Memory B cell (primary cell): ENCODE measurements around the gene CACNA2D2.

Experiments
- ATAC-seq: fragments of 150-1000 bp; cut with Tn5 transposase; 2 replicates; pipeline ENCODE4 v1.10.0; 2021; ENCODE audit warnings: low read depth, mild to moderate bottlenecking, moderate library complexity
- DNase-seq, 2 donors: peaks; one replicate each; pipeline ENCODE4 v3.0.0; 2022; ENCODE audit warnings: low spot score in 2 of 2
- H3K27ac Mint-ChIP-seq: one replicate; pipeline ENCODE4 v1.8.0; 2022; ENCODE audit warnings: mild to moderate bottlenecking, moderate library complexity, mixed read lengths
- H3K27me3 Mint-ChIP-seq: one replicate; pipeline ENCODE4 v1.8.0; 2022; ENCODE audit warnings: mixed read lengths
- H3K36me3 Mint-ChIP-seq: one replicate; pipeline ENCODE4 v1.8.0; 2022; ENCODE audit warnings: mild to moderate bottlenecking, mixed read lengths
- H3K4me1 Mint-ChIP-seq: one replicate; pipeline ENCODE4 v1.8.0; 2022; ENCODE audit warnings: mixed read lengths
- H3K4me3 Mint-ChIP-seq: one replicate; pipeline ENCODE4 v1.8.0; 2022; ENCODE audit warnings: mild to moderate bottlenecking, moderate library complexity, mixed read lengths
- H3K9me3 Mint-ChIP-seq: one replicate; pipeline ENCODE4 v1.8.0; 2022; ENCODE audit warnings: mixed read lengths

Gene CACNA2D2

GRCh38 chr3:50370594-50370993, 132.8 kb downstream of the CACNA2D2 start:
- no peaks in the 10 kb centered on the region for H3K36me3 Mint-ChIP-seq
- no peaks in the 10 kb centered on the region for H3K9me3 Mint-ChIP-seq
- peaks cover 14% of the 10 kb centered on the region for H3K27me3 Mint-ChIP-seq
- H3K4me3 Mint-ChIP-seq = no peak overlapping the region
- ATAC-seq (no peak), DNase-seq (no peak)
- peaks cover 16% of the 10 kb centered on the region for H3K4me1 Mint-ChIP-seq
- H3K27ac Mint-ChIP-seq = no peak overlapping the region

GRCh38 chr3:50369012-50369670, 134.3 kb downstream of the CACNA2D2 start:
- no peak overlapping the region for H3K4me3 Mint-ChIP-seq
- H3K4me1 Mint-ChIP-seq = peaks cover 20% of the 10 kb centered on the region

GRCh38 chr3:50365842-50366220, 137.6 kb downstream of the CACNA2D2 start:
- H3K36me3 Mint-ChIP-seq = no peaks in the 10 kb centered on the region
- H3K27me3 Mint-ChIP-seq = peaks cover 4% of the 10 kb centered on the region
- no peaks in the 10 kb centered on the region for H3K9me3 Mint-ChIP-seq
- ATAC-seq (no peak), DNase-seq (no peak)
- peaks cover 18% of the 10 kb centered on the region for H3K4me1 Mint-ChIP-seq
- H3K4me3 Mint-ChIP-seq = peak overlapping the region; percentile 88
- peak overlapping the region; percentile 91 for H3K27ac Mint-ChIP-seq

More at GRCh38 chr3:50369012-50369670, 134.3 kb downstream of the CACNA2D2 start:
- DNase-seq (no peak), ATAC-seq (no peak)
- Mint-ChIP-seq H3K27me3 (peaks cover 14% of the 10 kb centered on the region), H3K27ac (no peak overlapping the region), H3K36me3 (no peaks in the 10 kb centered on the region), H3K9me3 (no peaks in the 10 kb centered on the region)

DNA sequence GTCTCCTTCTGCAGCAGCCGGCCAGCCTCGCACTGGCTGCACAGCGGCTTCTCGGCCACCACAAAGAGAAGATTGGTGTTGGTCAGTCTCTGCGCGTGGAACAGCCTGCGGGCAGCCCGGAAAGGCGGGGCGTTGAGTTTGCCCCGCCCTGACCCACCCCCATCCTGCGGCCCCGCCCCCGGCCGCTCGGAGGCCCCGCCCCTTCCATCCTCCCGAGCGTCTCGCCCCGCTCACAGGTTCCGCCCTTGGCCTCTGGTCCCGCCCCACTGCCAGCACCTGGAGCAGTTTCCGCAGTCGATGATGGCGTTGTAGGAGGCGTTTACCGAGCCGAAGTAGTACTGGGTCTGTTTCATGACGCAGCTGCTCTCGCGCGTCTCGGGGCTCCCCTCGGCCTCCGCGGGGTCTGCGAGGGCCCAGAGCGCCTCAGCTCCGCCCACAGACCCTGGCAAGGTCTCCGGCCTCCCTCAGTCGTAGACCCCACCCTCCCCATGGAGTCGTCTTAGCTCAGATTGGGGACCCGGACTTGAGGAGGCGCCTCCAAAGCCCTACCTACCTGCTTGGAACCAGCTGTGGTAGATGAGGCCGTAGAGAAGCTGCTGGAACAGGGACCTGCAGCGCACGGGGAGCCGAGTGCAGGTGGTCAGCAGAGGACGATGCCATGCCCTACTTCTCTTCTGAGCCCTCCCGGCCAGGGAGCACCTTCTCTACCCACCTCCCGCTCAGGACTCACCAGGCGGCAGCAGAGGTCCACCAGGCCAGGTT, 138.2 kb downstream of the CACNA2D2 start:
- Mint-ChIP-seq H3K27ac (peak overlapping the region; percentile 91), H3K36me3 (no peaks in the 10 kb centered on the region), H3K9me3 (no peaks in the 10 kb centered on the region), H3K4me1 (peaks cover 18% of the 10 kb centered on the region), H3K4me3 (peak overlapping the region; percentile 88), H3K27me3 (peaks cover 4% of the 10 kb centered on the region)
- DNase-seq (peak; percentile 88 to 92), ATAC-seq (peak; percentile 97)

GRCh38 chr3:50364573-50365079, 138.8 kb downstream of the CACNA2D2 start:
- DNase-seq (no peak), ATAC-seq (peak; percentile 4)
- H3K36me3 Mint-ChIP-seq = no peaks in the 10 kb centered on the region
- H3K27me3 Mint-ChIP-seq = peaks cover 4% of the 10 kb centered on the region
- H3K4me1 Mint-ChIP-seq = peaks cover 20% of the 10 kb centered on the region
- no peaks in the 10 kb centered on the region for H3K9me3 Mint-ChIP-seq
- H3K27ac Mint-ChIP-seq = peak overlapping the region; percentile 91
- H3K4me3 Mint-ChIP-seq = peak overlapping the region; percentile 88

DNA sequence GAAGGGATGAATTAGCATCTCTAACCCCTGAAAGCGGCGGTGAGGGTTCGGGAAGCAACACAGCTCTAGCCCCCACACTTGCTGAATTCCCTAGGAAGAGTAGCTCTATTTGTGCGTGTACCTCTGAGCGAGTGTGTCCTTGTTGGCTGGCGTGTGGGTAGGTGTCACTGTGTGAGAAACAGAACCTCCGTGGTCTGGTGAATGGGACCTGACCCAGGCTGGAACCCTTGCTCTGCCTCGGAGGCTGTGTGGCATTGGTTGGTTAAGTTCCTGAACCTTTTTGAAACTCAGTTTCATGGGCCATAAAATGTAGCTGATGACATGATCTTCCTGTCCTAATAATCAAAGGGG, 143.7 kb downstream of the CACNA2D2 start:
- peaks cover 32% of the 10 kb centered on the region for H3K4me1 Mint-ChIP-seq
- H3K36me3 Mint-ChIP-seq = peaks cover 4% of the 10 kb centered on the region
- no peaks in the 10 kb centered on the region for H3K9me3 Mint-ChIP-seq
- ATAC-seq (peak; percentile 13), DNase-seq (no peak)
- no peaks in the 10 kb centered on the region for H3K27me3 Mint-ChIP-seq
- H3K27ac Mint-ChIP-seq = peak overlapping the region; percentile 93
- peak overlapping the region; percentile 99 for H3K4me3 Mint-ChIP-seq

- H3K27me3 Mint-ChIP-seq = no peaks in the 10 kb centered on the region
- peak; percentile 100 for ATAC-seq
- H3K36me3 Mint-ChIP-seq = peaks cover 6% of the 10 kb centered on the region
- DNase-seq = peak; percentile 84 to 90
- peaks cover 30% of the 10 kb centered on the region for H3K4me1 Mint-ChIP-seq
- peak within 1 kb of the TSS; percentile 99 for H3K4me3 Mint-ChIP-seq
- H3K27ac Mint-ChIP-seq = peak within 1 kb of the TSS; percentile 93
- no peaks in the 10 kb centered on the region for H3K9me3 Mint-ChIP-seq
Measured at GRCh38 chr3:50358911-50359759, 144.3 kb downstream of the CACNA2D2 start, which contains the start of gene TMEM115. TMEM115 (minus strand) TSS chr3:50359521; CDS start chr3:50359063, 458 bp downstream.

GRCh38 chr3:50358355-50358910, 145.0 kb downstream of the CACNA2D2 start:
- Mint-ChIP-seq H3K4me1 (peaks cover 29% of the 10 kb centered on the region), H3K4me3 (peak overlapping the region; percentile 90), H3K27me3 (no peaks in the 10 kb centered on the region), H3K36me3 (peaks cover 7% of the 10 kb centered on the region), H3K27ac (peak overlapping the region; percentile 83), H3K9me3 (no peaks in the 10 kb centered on the region)
- DNase-seq (no peak), ATAC-seq (no peak)

GRCh38 chr3:50357481-50357880, 146.0 kb downstream of the CACNA2D2 start:
- H3K27me3 Mint-ChIP-seq = no peaks in the 10 kb centered on the region
- H3K4me3 Mint-ChIP-seq = peak overlapping the region; percentile 90
- no peaks in the 10 kb centered on the region for H3K9me3 Mint-ChIP-seq
- H3K27ac Mint-ChIP-seq = no peak overlapping the region
- DNase-seq (no peak), ATAC-seq (no peak)
- H3K36me3 Mint-ChIP-seq = peaks cover 7% of the 10 kb centered on the region
- peaks cover 26% of the 10 kb centered on the region for H3K4me1 Mint-ChIP-seq

DNA sequence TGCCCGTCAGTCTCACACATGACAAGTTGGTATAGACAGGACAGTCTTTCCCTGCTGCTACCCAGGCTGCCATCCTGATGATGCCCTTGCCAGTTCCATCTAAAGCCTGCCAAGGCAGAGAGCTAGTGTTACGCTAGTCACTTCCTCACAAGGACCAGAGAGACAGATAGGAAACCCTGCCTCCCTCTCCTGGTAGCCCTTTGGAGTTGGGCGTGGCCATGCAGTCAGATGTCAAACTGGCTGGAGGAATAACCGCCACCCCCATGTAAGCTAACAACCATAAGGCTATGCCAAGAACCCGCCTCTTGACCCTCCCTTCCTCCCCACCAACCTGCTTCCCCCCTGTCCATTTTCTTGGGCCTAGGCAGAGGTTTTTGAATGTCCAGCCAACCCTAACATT, 146.9 kb downstream of the CACNA2D2 start:
- no peaks in the 10 kb centered on the region for H3K9me3 Mint-ChIP-seq
- DNase-seq = no peak
- ATAC-seq = no peak
- H3K27me3 Mint-ChIP-seq = no peaks in the 10 kb centered on the region
- H3K27ac Mint-ChIP-seq = no peak overlapping the region
- peaks cover 26% of the 10 kb centered on the region for H3K4me1 Mint-ChIP-seq
- H3K36me3 Mint-ChIP-seq = peaks cover 7% of the 10 kb centered on the region
- peak overlapping the region; percentile 90 for H3K4me3 Mint-ChIP-seq

GRCh38 chr3:50355829-50356552, 147.4 kb downstream of the CACNA2D2 start:
- Mint-ChIP-seq H3K4me1 (peaks cover 29% of the 10 kb centered on the region), H3K4me3 (no peak overlapping the region), H3K9me3 (no peaks in the 10 kb centered on the region), H3K27me3 (no peaks in the 10 kb centered on the region), H3K36me3 (peaks cover 7% of the 10 kb centered on the region), H3K27ac (no peak overlapping the region)
- DNase-seq (no peak), ATAC-seq (no peak)

GRCh38 chr3:50354850-50355249, 148.6 kb downstream of the CACNA2D2 start:
- DNase-seq (no peak), ATAC-seq (no peak)
- Mint-ChIP-seq H3K4me3 (no peak overlapping the region), H3K36me3 (peaks cover 7% of the 10 kb centered on the region), H3K27me3 (no peaks in the 10 kb centered on the region), H3K4me1 (peaks cover 38% of the 10 kb centered on the region), H3K9me3 (no peaks in the 10 kb centered on the region), H3K27ac (no peak overlapping the region)

- Mint-ChIP-seq H3K9me3 (no peaks in the 10 kb centered on the region), H3K27ac (no peak overlapping the region), H3K27me3 (no peaks in the 10 kb centered on the region), H3K36me3 (peaks cover 7% of the 10 kb centered on the region), H3K4me3 (no peak overlapping the region), H3K4me1 (peaks cover 36% of the 10 kb centered on the region)
- no peak for DNase-seq
- ATAC-seq = no peak
Measured at GRCh38 chr3:50354186-50354764, 149.2 kb downstream of the CACNA2D2 start.
